K562 (cell line): Measurements from ENCODE around the gene STOM. TPM values are rescaled to one million over a fixed set of nuclear protein-coding genes. Genes with fewer than 3 reads are reported as not detected.

Experiments used
- ID3 ChIP-seq, 2 experiments: fragments of 250-450 bp in 1 of 2; fragments of 450-650 bp in 1 of 2; sonication (Bioruptor Pico) in 1 of 2; IDR thresholded peaks; 2 replicates each; pipeline versions ENCODE4 v1.6.1 to v1.8.0; 2016 to 2021; ENCODE audit warnings: mild to moderate bottlenecking in 2 of 2, moderate library complexity in 2 of 2, missing compliant biosample characterization in 1 of 2, missing genetic modification characterization in 1 of 2
- MAZ ChIP-seq, 2 experiments: fragments of 450-650 bp in 1 of 2; sonication (generic) in 1 of 2; formaldehyde crosslinking; IDR thresholded peaks in 1 of 2; conservative IDR thresholded peaks in 1 of 2; 2 replicates each; pipeline versions ENCODE4 v1.4.0 to v1.5.0; 2020; ENCODE audit warnings: mild to moderate bottlenecking in 1 of 2, missing genetic modification reagents in 1 of 2
- SRSF7 ChIP-seq: fragments of 200-400 bp; formaldehyde crosslinking; optimal IDR thresholded peaks from 2 replicates; pipeline ENCODE3; 2017; ENCODE audit warnings: mild to moderate bottlenecking, low read depth, low read length
- ZNF583 ChIP-seq: fragments of 250-450 bp; sonication (Bioruptor Pico); IDR thresholded peaks from 2 replicates; pipeline ENCODE4 v1.4.0; 2020
- polyA plus RNA-seq, 8 experiments: library from polyadenylated mRNA; depleted of rRNA in 4 of 8; stranded (reverse) in 5 of 8; unstranded in 3 of 8; fragments of >200 nt; fragmentation: Nextera tagmentation in 2 of 8; fragmentation: Illumina TruSeq in 1 of 8; extraction: Ambion mirVana in 2 of 8; extraction: Trizol in 1 of 8; gene quantifications; 2 replicates each; pipeline versions ENCODE4 v1.2.1 to v1.2.3, GENCODE V29; 2011 to 2014; ENCODE audit warnings: inconsistent platforms in 1 of 8, missing spikeins in 1 of 8
- total RNA-seq, 7 experiments: library from RNA; depleted of rRNA in 6 of 7; stranded (reverse); fragments of >200 nt in 6 of 7; fragmentation: Illumina TruSeq in 2 of 7; extraction: Trizol in 2 of 7; gene quantifications; 2 replicates each; pipeline versions ENCODE4 v1.2.1 to v1.2.3, GENCODE V29; 2011 to 2021; ENCODE audit warnings: low replicate concordance in 1 of 7
- TF ChIP-seq, protein P1 (sequence below), 2 experiments: fragments of 450-650 bp; IDR thresholded peaks; 2 replicates each; pipeline ENCODE4 v1.6.1; 2016; ENCODE audit warnings: mild to moderate bottlenecking in 2 of 2, borderline replicate concordance in 1 of 2, low read depth in 1 of 2, moderate library complexity in 1 of 2

STOM gene
- total and polyA plus RNA-seq, 9 of the 15 experiments (the other 6 are each of a cell fraction or from before 2014, with no cell fraction given) = 23.2 to 140 (median 43.9) TPM

- TF ChIP-seq, protein P1, sequence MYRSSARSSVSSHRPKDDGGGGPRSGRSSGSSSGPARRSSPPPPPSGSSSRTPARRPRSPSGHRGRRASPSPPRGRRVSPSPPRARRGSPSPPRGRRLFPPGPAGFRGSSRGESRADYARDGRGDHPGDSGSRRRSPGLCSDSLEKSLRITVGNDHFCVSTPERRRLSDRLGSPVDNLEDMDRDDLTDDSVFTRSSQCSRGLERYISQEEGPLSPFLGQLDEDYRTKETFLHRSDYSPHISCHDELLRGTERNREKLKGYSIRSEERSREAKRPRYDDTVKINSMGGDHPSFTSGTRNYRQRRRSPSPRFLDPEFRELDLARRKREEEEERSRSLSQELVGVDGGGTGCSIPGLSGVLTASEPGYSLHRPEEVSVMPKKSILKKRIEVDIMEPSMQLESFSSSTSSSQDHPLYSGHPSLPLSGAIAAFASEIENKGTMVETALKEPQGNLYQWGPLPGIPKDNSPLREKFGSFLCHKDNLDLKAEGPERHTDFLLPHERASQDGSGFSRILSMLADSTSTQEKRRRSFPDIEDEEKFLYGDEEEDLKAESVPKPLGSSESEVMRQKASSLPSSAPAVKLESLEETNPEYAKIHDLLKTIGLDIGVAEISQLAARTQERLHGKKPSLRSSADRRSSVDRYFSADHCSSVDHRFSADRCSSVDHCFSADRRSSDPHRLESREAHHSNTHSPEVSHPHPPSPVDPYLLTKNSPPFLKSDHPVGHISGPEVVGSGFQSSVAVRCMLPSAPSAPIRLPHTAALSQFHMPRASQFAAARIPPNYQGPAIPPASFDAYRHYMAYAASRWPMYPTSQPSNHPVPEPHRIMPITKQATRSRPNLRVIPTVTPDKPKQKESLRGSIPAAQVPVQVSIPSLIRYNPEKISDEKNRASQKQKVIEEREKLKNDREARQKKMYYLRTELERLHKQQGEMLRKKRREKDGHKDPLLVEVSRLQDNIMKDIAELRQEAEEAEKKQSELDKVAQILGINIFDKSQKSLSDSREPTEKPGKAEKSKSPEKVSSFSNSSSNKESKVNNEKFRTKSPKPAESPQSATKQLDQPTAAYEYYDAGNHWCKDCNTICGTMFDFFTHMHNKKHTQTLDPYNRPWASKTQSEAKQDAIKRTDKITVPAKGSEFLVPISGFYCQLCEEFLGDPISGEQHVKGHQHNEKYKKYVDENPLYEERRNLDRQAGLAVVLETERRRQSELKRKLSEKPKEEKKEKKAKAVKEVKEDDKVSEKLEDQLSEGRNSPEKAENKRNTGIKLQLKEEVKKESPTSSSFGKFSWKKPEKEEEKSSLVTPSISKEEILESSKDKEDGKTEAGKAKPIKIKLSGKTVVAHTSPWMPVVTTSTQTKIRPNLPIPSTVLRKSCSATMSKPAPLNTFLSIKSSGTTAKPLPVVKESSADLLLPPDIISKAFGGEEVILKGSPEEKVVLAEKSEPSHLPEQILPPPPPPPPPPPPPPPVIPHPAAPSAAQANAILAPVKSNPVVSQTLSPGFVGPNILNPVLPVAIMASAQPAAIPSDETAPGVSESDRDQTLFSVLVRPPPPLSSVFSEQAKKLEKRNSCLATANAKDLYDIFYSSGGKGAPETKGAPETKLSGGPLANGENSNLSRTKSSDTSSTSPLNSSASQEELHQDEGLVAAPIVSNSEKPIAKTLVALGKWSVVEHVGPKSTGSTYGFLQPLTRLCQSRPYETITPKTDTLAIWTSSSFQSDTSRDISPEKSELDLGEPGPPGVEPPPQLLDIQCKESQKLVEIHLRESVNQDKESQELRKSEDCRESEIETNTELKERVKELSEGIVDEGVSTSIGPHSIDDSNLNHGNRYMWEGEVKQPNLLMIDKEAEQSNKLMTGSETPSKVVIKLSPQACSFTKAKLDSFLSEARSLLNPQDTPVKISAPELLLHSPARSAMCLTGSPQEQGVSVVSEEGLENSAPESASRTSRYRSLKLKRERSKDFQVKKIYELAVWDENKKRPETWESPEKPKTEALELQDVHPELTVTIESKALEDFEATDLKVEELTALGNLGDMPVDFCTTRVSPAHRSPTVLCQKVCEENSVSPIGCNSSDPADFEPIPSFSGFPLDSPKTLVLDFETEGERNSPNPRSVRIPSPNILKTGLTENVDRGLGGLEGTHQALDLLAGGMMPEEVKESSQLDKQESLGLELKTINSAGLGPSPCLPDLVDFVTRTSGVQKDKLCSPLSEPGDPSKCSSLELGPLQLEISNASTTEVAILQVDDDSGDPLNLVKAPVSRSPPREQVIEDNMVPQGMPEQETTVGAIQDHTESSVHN (IDR thresholded peaks at IDR 0.05; ENCODE audit: borderline replicate concordance in 1 of 2, low read depth in 1 of 2) = no peak
- TF ChIP-seq SRSF7 = no peak
- no peak for TF ChIP-seq ZNF583 (CRISPR knock-in tag)
- peak in 1 of 2 experiments; percentile 48; a peak in 1 of 4 replicates for TF ChIP-seq MAZ (CRISPR knock-in tag; conservative IDR thresholded peaks at IDR 0.05 in 1 of 2, IDR thresholded peaks at IDR 0.05 in 1 of 2)
- no peak for TF ChIP-seq ID3 (CRISPR knock-in tag; IDR thresholded peaks at IDR 0.05)
- TF ChIP-seq ID3 (tag; IDR thresholded peaks at IDR 0.05) = 0 out of 2 replicates have a peak, but pooled peaks have one; percentile 59
Observed at GRCh38 chr9:121388140-121388905, 18.3 kb upstream of the STOM start (continued).
